ENCODE results near the gene FAM186B. TPM values are rescaled to one million over a fixed set of nuclear protein-coding genes. Genes with fewer than 3 reads are reported as not detected.

FAM186B gene
- total and polyA plus RNA-seq, 2 of the 13 experiments (the other 11 are each of a cell fraction or from before 2014, with no cell fraction given) = 0.07 to 0.20 TPM

GRCh38 chr12:49618576-49618975, 13.1 kb upstream of the FAM186B start (continued):
- TF ChIP-seq HNF1B (CRISPR knock-in tag; IDR thresholded peaks at IDR 0.05) (no peak), ZNF841 (CRISPR knock-in tag; IDR thresholded peaks at IDR 0.05; ENCODE audit: borderline replicate concordance) (no peak), ZFP41 (CRISPR knock-in tag; IDR thresholded peaks at IDR 0.05; ENCODE audit: borderline replicate concordance) (no peak), NFE2L2 (IDR thresholded peaks at IDR 0.05; ENCODE audit: low read length) (no peak), MAFG (CRISPR knock-in tag; IDR thresholded peaks at IDR 0.05) (no peak)

- Histone ChIP-seq H2AFZ (ENCODE audit: low read length) (no peak overlapping the region), H3K9me3 (ENCODE audit: low read length) (no peaks in the 10 kb centered on the region), H3K4me2 (ENCODE audit: low read depth, low read length) (peak overlapping the region; percentile 61), H3K27me3 (ENCODE audit: control insufficient read depth in 1 of 2, insufficient read depth in 2 of 2, low read length in 2 of 2) (no peaks in the 10 kb centered on the region), H3K4me1 (ENCODE audit: insufficient read depth, low read length) (peaks cover 38% of the 10 kb centered on the region), H4K20me1 (ENCODE audit: insufficient read depth, low read length) (no peaks in the 10 kb centered on the region), H3K4me3 (replicated peaks in 1 of 3; ENCODE audit: insufficient read depth in 1 of 3, low read depth in 2 of 3, low read length in 3 of 3) (peak overlapping the region in 1 of 3 experiments; percentile 7; a peak in 1 of 6 replicates), H3K79me2 (ENCODE audit: insufficient read depth, low read length) (no peaks in the 10 kb centered on the region), H3K9ac (ENCODE audit: insufficient read depth, low read depth, low read length) (no peak overlapping the region), H3K36me3 (replicated peaks in 1 of 2; ENCODE audit: control insufficient read depth in 1 of 2, insufficient read depth in 2 of 2, low read length in 2 of 2) (no peaks in the 10 kb centered on the region), H3K27ac (ENCODE audit: extremely low read length, insufficient read depth, low read length) (no peak overlapping the region)
- intact Hi-C loops (cut with micrococcal nuclease; ENCODE audit: unreplicated experiment) = no loop called here
- BruUV-seq (replicated peaks) = no TSS peak
- POLR2A ChIA-PET = no interaction called here
- 1% methylated on average over 5 of the region's 5 CpGs for WGBS (ENCODE audit: low lambda C conversion rate)
- FAIRE-seq (no peak), DNase-seq (ENCODE audit: low spot score) (no peak), ATAC-seq (no peak)
- no peak for TF ChIP-seq LRRFIP1 (CRISPR knock-in tag; conservative IDR thresholded peaks at IDR 0.05)
- TF ChIP-seq FOXP4 (CRISPR knock-in tag; IDR thresholded peaks at IDR 0.05) = peak; percentile 31; the same call in 1 of the 2 replicates
- in situ Hi-C loops (cut with HindIII; ENCODE audit: extremely low pct_ligation_motif_present, low pct_unique_long_range_greater_than_20kb) = no loop called here
- CTCF ChIA-PET (ENCODE audit: low intra/inter-chr PET ratio, low total read pairs) = no interaction called here
Observed at GRCh38 chr12:49616533-49617219, 11.2 kb upstream of the FAM186B start.
